GM21381 (cell line): ENCODE measurements around the gene PACSIN3.

Experiments used
- ATAC-seq: cut with Tn5 transposase; IDR thresholded peaks from one replicate; pipeline ENCODE4 v1.9.1; 2021; ENCODE audit warnings: mild to moderate bottlenecking, moderate library complexity; ENCODE audit not compliant: unreplicated experiment

The PACSIN3 gene

DNA sequence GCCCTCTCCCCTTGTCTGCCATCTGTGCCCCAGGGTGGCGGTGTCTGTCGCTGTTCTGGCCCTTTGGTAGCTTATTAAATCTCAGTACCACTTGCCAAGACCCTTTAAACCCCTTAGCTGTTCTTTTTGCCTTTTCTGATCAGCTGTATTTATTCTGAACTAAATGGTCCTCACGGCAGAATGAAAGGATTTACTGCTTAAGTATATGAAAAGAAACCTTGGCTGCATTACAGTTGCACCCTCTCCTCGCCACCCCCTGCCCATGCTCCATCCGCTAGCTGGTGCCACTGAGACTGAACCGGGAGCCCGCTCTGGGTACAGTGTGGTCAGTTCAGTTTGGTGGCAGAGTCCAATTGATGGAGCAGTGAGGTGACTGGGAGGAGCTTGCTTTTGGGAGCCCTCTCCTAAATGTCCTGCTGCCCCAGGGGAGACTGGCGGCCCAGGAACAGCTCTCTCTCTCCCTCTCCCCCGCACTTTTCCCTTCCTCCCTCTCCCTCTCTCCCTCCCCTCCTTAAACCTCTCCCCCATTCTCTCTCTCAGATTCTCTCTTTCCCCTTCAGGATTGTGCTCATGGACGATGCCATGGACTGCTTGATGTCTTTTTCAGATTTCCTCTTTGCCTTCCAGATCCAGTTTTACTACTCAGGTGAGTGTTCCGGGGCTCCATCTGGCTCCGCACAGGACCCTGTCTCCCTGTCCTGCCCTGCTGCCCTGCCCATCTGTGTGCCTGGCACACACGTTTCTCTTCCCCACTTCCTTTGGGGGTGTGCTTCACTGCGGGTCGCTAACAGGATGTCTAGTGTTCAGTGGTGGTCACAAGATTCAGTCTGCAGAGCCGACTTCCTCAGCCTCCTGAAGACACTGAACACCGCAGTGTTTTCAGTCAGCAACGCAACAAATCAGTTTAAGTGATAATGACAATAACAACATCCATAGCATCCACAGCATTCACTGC is 31.3 kb downstream of the PACSIN3 start:
- no peak for ATAC-seq

DNA sequence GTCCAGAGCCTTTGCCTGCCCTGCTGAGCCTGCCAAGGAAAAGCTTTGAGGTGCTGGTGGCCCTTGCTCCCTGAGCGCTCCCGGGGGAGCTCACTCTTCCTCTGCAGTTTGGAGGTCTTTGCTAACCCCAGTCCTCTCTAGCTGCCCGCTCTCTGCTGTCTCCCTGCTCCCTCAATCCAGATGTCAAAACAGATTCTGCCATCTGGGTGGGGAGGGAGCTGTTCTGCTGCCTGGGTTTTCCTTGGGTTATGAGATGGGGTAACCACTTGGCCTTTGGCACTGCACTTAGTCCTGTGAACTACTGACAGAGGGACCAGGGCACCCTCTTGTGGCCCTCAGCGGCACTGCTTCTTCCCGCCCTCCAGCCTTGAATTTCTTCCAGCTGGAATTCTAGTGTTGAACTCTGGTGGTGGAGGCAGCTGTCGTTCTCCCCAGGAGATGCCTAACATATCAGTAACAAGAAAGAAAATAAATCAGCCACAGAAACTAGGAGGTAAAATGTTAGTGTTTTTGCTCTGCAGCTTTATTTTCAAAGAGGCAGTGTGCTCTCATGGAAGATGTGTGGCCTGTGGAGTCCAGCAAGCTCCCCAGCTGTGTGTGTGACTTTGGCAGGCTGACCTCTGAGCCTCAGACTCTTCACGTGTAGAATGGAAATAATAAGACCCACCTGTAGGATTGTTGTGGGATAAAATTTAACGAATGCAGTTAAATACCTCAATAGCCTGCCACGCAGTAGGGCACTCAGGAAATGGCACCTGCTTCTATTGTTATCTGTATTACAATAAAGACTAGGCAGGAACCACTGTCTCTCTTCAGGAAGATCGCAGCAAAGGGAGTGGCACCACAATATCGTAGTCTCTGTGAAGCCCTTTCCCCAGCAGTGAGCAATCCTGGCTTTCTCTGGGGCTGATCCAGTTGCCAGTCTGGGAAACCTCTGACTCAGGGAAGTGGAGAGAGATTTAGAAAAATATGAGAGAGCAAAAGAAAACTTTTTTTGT is 33.0 kb downstream of the PACSIN3 start:
- ATAC-seq, result no peak

DNA sequence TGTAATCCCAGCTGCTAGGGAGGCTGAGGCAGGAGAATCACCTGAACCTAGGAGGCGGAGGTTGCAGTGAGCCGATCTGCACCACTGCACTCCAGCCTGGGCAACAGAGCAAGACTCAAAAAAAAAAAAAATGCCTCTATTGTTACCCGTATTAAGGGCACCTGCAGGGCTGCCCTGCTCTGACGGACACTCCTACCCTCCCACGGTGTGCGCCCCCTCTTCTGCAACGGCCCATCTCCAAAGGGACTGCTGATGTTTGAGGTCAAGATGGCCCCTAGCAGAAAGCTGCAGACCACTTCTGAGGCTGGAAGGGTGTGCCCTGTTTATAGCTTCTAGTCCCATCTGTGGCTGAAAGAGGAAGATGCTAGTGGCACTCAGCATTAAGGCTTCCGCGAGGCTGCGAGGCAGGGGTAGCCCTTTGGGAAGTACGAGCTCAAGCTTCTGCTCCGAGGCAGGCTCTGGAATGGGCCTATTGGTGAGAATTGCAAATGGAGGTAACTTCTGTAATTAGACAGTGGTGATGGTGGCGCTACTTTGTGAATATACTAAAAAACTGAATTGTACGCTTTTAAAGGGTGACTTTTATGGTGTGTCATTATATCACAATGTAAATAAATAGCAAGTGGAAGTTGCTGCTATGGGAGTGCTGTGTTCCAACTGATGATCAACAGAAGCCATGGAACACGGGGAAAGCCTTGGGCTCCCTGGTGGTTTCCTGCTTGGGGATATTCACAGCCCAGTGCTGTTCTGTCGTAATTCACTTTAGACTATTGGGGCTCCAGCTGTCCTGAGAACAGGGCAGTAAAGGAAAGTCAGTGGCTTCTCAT is 33.9 kb downstream of the PACSIN3 start:
- no peak for ATAC-seq

DNA sequence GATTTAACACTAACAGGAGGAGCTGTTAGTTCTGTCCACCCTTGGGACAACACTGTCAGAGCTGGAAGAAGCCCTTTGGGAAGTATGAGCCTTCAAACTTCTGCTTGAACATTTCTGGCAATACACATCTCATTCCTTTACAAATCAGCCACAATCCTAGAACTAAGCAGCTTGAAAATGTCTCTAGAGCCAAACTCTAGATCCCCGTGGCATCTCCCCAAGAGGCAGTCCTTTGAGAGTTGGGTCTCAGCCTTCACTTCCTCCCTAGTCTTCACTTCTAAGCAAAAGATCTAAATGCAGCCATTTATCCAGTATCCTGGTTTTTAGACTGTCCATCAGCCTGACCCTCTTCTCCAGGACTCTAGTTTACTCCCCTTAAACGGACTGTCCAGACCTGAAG is 36.5 kb downstream of the PACSIN3 start:
- ATAC-seq, result no peak

DNA sequence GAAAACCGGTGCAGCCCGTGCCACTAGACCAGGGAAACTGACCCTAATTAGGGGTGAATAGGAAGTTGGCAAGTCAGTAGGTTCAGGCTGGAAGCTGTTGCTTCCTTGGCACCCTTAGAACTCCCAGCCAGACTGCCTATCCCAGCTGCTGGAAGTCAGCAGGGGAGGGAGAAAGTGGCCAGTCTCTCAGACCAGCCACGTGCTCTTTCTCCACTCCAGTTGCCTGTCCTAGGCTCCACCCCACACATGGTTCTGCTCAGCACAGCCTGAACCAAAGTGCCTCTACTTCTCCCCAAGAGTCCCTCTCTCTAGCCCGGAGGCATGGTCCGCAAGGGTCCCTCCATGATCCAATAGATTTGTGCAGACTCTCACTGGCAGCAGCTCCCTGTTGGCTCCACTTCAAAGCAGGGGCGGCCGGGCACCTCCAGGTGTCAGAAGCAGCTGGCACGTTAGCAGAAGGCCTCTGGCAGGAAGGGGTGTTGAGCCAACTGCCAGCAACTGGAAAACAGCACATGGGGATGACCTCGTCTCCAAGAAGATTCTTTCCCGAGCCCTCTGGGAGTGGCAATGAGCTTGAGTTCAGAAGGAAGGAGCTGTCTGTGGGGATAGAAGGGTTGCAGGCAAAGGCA is 37.2 kb downstream of the PACSIN3 start:
- ATAC-seq, result no peak

DNA sequence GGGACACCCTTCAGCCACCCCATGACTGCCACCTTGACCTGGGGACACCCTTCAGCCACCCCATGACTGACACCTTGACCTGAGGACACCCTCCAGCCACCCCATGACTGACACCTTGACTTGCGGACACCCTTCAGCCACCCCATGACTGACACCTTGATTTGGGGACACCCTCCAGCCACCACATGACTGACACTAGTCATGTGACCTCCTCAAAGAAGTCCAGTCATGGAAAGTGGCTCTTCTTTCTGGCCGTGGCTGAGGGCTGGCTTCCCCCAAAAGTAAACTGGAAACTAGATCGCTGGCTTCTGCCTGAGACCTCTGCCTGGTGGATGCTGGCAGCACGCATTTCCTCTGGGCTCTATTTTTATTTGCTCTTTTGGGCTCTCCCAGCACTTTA is 38.0 kb downstream of the PACSIN3 start:
- no peak for ATAC-seq

DNA sequence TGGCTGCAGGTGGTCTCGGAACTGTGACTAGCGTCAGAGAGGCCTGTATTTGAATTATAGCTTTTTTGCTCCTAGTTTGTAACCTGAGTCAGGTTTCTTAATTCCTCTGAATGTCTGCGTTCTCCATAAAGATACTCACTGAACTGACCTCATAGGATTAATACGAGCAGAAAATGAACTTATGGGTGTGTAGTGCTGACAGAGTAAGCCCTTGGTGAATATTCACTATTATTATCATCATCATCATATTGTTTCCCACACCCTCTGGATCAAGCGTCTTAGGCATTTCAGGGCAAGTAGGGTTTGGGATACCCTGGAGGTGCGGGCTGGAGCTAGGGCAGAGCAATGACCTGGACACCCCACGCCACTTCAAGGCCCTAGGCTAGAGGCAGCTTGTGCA is 38.6 kb downstream of the PACSIN3 start:
- no peak for ATAC-seq

DNA sequence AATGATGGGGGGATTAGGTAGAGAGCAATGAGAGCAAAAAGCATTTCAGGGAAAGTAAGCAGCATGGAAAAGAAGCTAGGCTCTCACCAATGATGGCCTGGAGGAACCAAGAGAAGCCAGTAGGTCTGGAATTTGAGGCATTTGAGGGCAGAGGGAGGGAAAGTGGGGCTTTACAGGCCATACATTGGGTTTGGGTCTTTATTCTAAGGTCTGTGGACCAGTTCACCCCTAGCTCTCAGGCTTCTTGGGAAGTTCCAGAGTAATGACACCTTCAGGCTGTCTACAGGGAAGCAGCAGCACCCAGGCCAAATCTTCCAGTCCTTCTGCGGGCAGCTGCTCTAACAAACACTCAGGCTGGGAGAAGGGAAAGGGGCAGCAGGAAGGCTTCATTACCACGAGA is 39.0 kb downstream of the PACSIN3 start:
- ATAC-seq, result no peak

DNA sequence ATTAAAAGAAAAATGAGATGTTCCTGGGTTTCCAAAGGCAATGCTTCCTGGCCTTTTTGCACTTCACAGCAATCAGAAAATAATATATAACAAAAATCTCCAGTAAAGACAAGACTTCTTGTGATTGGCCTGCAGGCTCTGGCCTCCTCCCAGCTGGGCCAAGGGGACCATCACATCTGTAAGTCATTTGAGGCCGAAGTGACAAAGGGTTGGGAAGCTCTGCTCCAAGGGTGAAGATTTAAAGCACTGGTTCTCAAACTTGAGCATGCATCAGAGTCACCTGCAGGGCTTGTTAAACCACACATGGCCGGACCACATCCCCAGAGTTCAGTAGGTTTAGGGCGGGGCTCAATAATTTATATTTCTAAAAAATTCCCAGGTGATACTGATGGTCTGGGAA is 41.7 kb downstream of the PACSIN3 start:
- ATAC-seq, result no peak

DNA sequence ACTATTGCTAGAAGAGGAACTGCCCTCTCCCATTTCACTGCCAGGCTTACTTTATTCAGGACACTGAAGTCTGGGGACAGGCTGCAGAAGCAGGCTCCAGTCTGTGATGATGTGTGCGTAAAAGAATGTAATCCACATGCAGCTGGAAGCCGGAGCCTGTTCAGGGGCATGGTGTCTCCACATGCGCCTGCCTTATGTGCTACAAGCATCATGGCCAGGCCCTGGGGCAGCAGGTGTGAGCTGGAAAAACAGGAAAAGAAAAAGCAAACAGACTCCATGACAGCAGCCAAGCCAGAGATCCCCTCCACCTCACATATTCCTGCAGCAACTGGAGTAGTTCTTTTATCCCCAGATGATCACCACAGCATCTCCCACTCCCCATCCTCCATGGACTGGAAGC is 42.9 kb downstream of the PACSIN3 start:
- no peak for ATAC-seq

DNA sequence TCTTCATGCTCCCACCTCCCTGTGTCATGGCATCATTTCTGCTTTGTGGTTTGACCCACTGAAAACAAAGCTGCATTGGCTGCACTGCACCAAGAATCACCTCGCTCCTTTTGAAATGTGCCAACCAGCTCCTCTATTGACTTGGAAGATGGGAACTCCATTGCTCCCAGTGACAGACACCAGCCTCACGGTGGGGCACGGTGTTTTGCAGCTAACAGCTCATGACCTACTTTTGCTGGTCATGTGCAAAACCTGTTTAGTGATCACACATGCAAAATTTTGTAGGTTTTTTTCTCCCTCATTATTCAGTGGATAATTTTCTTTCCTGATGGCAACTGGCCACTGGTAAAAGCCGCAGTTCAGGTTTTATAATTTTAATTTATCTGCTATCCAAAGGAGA is 46.4 kb downstream of the PACSIN3 start:
- no peak for ATAC-seq

DNA sequence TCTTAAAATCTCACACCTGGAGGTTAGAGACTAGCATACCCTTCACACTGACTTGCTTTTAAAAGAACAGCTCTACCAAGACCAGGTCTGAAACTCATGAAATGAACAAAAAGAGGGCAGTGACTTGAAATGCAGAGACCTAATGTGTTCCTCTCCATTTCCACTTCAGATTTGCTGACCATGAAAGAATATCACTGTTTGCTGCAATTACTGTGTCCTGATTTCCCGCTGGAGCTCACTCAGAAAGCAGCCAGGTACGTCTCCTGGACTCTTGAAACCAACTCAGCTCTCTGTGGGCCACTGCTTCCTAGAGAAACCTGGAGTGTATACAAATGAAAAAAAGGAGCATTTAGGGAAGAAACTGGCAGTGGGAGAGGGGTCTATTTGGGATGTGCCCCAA is 48.8 kb downstream of the PACSIN3 start:
- ATAC-seq, result no peak

DNA sequence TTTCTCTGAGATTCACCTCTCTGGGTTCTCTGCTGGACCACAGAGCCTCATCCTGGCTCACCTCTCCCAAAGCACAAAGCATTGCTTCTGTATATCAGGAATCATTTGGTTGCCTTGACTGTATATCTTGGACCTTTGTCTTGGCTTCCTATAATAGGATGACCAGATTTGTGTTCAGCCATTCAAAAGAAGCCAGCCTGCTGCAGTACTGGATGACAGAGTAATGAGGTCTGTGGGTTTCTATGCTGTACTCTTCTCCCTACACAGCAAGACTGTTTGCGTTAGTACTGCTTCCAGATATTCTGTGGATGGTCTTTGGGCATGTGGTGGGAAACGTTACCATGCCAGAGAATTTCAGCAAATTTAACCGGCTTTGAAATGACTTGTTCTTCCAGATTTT is 49.3 kb downstream of the PACSIN3 start:
- no peak for ATAC-seq

DNA sequence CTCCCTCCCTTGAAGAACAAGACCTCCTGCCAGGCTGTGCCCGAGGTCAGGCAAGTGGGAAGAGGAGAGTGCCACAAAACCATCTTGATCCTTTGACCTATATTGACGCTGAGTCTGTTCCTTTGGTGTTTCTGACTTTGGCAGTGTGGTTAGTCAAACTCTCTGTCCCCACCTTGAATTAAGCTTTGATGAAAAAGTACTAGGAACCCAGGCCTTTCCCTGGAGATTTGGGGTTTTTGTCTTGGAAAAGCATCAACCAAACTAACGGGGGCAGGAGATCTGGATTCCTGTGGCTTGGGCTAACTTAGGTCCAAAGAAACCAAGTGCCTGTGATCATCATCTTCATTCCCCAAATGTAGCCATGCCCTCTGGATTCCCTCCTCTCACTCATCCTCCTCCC is 49.9 kb downstream of the PACSIN3 start:
- ATAC-seq, result no peak

DNA sequence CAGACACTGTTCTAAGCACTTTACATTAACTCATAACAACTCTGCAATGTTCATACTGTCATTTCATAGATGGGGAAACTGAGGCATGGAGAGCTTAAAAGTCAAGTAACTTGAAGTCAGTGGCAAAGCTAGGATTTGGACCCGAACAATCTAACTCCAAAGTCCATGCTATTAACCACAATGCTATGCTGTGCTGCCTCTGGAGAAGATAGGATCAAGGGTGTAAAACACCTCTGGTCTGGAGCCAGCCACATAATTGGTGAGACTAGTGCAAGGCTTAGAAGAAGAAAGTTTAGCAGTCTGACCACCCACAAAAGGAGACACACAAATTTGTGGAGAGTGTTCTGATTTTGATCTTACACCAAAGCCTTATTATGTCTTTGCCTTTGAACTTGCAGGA is 53.3 kb downstream of the PACSIN3 start:
- no peak for ATAC-seq

DNA sequence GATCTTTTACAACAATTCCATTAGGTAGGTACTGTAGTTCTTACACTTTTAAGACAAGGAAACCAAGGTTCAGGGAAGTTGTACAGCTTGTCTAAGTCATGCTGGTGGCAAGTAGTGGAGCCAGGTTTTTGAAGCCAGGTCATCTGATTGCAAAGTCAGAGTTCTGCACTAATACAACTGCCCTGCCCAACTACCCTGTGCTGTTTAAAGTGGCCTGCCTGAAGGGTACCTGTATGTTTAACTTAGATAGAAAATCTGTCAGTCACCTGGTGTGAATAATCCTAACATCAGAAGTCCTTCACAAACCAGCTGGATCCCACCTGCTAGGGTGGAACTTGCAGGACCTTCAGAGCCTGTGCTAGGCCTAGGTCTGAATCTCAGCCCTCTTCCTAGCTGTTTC is 53.7 kb downstream of the PACSIN3 start:
- ATAC-seq, result no peak

DNA sequence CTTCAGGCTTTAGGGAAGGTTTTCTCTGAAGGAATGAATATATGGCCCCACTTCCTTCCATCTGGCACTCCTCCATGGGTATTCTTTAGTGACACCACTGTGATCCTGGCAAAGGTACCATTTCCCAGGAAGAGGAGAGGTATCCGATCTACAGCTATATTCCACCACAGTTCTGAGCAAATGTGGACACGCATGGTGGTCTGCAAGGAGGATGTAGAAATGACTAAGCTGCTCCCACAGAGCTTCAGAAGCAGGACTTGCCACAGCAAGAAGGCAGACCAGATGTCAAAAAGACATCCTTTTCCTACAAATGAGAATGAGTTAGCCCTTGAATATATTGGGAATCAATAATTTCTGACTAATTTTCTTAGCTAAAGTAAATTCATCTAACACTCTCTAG is 55.1 kb downstream of the PACSIN3 start:
- no peak for ATAC-seq

DNA sequence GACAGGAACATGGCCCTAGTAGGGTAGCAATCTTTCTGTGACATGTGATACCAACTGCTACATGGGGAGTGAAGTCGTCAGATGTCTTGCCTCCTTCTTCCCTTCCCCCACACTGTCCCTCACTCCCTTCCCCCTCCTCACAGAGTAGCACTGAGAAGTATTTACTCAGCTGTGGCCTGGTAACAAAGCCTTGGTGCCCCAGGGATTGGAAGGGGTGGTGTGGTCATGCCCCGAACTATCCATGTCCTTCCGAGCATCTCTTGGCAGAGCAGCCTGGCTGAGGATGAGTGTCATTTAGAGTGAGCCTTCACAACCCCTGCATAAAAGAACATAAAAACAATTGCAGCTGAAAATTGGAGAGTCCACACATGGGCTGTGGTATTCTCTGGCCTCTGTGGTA is 55.7 kb downstream of the PACSIN3 start:
- ATAC-seq, result no peak
